ENCODE measurements around the gene TBX10.

The TBX10 gene

DNA sequence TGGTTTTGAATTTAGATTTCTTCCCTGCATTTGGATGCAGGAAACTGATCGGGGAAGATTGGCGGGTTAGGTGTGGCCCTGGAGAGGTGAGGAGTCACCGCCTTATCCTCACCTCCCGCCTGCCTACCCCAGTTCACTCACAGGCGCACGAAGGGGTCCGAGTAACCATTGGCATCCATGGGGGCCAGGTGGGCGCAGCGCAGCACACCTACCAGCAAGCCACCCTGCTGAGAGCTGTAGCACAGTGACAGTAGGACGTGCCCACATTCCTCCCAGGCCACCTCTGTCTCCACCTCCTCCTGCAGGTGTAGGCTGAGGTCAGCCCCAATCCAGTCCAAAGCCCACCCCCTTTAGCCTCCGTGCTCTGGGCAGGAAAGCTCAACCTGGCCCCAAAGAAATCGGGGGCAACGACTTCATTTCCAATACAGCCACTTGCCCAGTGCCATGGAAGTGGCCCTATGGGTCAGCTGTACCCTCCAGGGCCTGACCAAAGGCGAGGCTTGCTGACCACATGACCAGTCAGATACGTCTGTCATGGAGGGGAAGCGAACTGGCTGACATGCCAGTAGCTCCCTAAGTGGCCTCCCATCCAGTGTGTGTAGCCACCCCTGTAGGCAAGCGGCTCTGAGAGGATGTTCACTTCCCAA, 26.1 kb downstream of the TBX10 start:
- H3K4me3 ChIP-seq (replicated peaks; ENCODE audit: low read depth, low read length): no peak overlapping the region
- no peak for DNase-seq (ENCODE audit: low read depth)
- TF ChIP-seq, protein P1, sequence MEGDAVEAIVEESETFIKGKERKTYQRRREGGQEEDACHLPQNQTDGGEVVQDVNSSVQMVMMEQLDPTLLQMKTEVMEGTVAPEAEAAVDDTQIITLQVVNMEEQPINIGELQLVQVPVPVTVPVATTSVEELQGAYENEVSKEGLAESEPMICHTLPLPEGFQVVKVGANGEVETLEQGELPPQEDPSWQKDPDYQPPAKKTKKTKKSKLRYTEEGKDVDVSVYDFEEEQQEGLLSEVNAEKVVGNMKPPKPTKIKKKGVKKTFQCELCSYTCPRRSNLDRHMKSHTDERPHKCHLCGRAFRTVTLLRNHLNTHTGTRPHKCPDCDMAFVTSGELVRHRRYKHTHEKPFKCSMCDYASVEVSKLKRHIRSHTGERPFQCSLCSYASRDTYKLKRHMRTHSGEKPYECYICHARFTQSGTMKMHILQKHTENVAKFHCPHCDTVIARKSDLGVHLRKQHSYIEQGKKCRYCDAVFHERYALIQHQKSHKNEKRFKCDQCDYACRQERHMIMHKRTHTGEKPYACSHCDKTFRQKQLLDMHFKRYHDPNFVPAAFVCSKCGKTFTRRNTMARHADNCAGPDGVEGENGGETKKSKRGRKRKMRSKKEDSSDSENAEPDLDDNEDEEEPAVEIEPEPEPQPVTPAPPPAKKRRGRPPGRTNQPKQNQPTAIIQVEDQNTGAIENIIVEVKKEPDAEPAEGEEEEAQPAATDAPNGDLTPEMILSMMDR (IDR thresholded peaks at IDR 0.05; ENCODE audit: low read length, missing control alignments): no peak

DNA sequence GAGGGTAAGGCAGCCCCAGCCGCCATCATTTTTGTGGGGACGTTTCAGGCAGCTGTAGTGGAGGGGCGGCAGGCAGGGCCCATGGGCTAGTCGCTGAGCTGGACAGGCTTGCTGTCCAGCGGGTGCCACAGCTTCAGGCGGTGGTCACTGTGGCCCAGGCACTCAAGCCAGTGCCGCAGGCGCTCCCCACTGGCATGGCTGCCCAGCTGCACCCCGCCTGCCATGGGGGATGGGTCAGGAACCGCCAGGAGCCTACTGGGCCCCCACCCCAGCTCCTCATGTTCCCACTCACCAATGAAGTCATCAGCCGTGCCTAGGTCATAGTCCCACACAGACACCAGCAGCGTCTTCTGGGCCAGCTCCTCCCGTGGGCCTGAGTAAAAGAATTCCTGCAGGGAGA, 26.8 kb downstream of the TBX10 start:
- TF ChIP-seq, protein P1 (IDR thresholded peaks at IDR 0.05; ENCODE audit: low read length, missing control alignments): no peak

DNA sequence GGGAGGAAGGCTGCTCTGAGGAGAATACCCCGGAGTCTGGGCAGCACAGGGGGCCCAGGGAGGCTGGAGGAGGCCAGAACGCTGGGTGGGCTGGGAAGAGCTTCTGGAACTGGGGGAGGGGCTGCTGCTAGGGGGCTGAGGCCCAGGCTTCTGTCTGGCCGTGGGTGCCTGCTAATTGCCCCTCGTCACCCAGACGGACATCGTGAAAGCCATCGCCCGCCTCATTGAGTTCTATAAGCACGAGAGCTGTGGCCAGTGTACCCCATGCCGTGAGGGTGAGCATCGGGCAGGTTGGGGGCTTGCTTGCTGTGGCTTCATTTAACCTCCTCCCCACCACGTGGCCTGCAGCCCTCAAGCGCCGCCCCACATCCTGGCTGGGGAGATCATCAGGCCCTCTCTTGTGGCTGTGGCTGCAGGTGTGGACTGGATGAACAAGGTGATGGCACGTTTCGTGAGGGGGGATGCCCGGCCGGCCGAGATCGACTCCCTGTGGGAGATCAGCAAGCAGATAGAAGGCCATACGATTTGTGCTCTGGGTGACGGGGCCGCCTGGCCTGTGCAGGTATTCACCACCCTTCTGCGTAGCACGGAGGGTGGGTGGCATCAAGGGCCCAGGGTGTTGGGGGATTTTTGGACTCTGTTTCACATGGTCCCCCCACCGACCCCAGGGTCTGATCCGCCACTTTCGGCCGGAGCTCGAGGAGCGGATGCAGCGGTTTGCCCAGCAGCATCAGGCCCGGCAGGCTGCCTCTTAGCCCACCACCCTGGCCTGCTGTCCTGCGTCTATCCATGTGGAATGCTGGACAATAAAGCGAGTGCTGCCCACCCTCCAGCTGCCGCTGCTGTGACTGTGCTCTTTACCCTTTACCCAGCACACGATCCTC, 27.6 kb downstream of the TBX10 start:
- H3K4me3 ChIP-seq (replicated peaks; ENCODE audit: low read depth, low read length): no peak overlapping the region
- TF ChIP-seq, protein P1 (IDR thresholded peaks at IDR 0.05; ENCODE audit: low read length, missing control alignments): no peak
- DNase-seq (ENCODE audit: low read depth): no peak

More for the DNA sequence above, 26.8 kb downstream of the TBX10 start:
- no peak for DNase-seq (ENCODE audit: low read depth)
- no peak overlapping the region for H3K4me3 ChIP-seq (replicated peaks; ENCODE audit: low read depth, low read length)

DNA sequence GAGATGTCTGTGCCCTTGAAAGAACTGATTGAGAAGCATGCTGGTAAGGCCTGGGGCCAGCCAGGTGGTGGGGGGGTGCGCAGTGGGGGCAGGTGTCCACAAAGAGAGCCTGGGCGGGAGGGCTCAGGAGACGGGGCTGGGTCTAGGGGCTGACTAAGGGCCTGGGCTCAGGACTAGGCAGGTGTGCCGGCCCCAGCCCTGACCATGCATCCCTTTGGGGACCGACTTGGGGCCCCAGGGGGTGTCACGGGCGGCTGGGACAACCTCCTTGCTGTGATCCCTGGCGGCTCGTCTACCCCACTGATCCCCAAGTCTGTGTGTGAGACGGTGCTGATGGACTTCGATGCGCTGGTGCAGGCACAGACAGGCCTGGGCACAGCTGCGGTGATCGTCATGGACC, 28.4 kb downstream of the TBX10 start:
- TF ChIP-seq, protein P1 (IDR thresholded peaks at IDR 0.05; ENCODE audit: low read length, missing control alignments): no peak
- DNase-seq (ENCODE audit: low read depth): no peak
- no peak overlapping the region for H3K4me3 ChIP-seq (replicated peaks; ENCODE audit: low read depth, low read length)

DNA sequence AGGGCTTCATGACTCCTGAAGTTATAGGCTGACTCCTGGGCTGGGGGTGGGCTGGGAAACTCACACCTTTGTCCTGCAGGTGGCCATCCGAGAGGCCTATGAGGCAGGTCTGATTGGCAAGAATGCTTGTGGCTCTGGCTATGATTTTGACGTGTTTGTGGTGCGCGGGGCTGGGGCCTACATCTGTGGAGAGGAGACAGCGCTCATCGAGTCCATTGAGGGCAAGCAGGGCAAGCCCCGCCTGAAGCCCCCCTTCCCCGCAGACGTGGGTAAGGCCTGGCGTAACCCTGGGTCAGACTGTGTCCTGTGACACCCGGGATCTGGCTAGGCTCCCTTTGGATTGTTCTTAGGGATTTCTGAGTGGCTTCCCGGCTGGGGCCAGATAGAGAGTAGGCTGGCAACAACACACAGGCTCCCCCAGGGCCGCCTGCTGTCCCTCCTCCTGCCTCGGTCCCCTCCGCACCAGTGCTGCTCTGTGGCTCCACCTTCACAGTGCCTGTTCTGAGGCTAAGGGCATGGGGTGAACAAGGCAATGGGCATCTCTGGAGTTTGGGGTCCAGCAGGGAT, 29.2 kb downstream of the TBX10 start:
- no peak overlapping the region for H3K4me3 ChIP-seq (replicated peaks; ENCODE audit: low read depth, low read length)
- no peak for DNase-seq (ENCODE audit: low read depth)
- TF ChIP-seq, protein P1 (IDR thresholded peaks at IDR 0.05; ENCODE audit: low read length, missing control alignments): no peak

DNA sequence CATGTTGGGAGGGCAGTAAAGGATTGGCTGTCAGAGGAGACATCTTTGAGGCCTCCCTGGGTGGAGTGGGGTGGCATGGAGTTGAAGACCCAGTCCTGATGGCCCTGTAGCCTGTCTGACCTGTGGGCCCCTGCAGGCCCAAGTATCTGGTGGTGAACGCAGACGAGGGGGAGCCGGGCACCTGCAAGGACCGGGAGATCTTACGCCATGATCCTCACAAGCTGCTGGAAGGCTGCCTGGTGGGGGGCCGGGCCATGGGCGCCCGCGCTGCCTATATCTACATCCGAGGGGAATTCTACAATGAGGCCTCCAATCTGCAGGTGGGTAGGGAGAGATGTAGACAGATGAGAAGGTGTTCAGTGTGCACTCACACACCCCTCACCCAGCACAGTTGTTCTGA, 30.2 kb downstream of the TBX10 start:
- no peak for DNase-seq (ENCODE audit: low read depth)
- TF ChIP-seq, protein P1 (IDR thresholded peaks at IDR 0.05; ENCODE audit: low read length, missing control alignments): no peak
- no peak overlapping the region for H3K4me3 ChIP-seq (replicated peaks; ENCODE audit: low read depth, low read length)

Data from fibroblast of pulmonary artery (primary cell).